ENCODE measurements around the gene BEST1. TPM values are rescaled to one million over a fixed set of nuclear protein-coding genes. Genes with fewer than 3 reads are reported as not detected.

BEST1 gene
- total RNA-seq, 6 experiments from 2014 or later = 0.92 to 2.0 (median 1.9) TPM

DNA sequence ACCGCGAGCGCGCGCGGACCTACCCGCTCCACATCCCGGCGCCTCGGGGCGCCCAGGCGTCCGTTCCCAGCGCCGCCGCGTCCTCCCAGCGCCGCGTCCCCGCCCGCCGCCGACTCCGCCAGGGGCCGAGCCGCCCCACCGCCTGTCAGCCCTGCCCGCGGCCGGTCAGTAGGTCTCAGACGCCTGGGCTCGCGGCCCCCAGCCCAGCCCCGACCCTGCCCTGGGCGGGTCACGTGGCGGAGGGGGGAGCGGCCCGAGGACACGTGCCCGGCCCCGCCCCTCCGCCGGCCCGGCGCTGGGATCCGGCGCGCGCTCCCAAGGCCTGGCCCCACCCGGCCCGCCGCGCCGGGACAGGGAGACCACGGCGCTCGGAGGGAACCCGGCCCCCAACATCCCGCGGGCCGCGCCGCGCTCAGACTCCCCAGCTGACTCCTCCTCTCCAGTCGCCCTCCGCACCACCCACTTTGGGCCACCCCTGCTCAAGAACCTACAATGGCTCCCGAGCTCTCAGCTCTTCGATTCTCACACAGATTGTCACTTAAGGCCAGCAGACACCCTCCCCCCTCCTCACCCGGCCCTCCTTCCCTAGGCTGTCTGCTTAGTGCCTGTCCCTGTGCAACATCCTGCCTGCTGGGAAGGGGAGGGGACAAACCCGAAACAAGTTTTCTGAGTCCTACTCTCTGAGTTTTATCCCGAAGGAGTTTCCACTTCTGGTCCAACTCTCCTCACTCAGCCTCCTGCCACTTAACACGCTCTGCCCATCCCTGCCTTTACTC, 32.6 kb upstream of the BEST1 start, which contains the start of gene RAB3IL1:
Gene RAB3IL1 (minus strand): TSS at position 233 of the 776 bp plus-strand sequence. CDS start 199 bp downstream, at position 34.
- H3K36me3 Mint-ChIP-seq (ENCODE audit: low read depth) = no peaks in the 10 kb centered on the region
- H3K4me1 Mint-ChIP-seq (ENCODE audit: low read depth) = peaks cover 9% of the 10 kb centered on the region
- DNase-seq = no peak
- peak within 1 kb of the TSS; percentile 88 for H3K4me3 Mint-ChIP-seq
- H3K27me3 Mint-ChIP-seq (ENCODE audit: insufficient read depth) = peaks cover 3% of the 10 kb centered on the region; the same call in 1 of the 2 replicates
- H3K9me3 Mint-ChIP-seq = no peaks in the 10 kb centered on the region
- TF ChIP-seq, protein P1, sequence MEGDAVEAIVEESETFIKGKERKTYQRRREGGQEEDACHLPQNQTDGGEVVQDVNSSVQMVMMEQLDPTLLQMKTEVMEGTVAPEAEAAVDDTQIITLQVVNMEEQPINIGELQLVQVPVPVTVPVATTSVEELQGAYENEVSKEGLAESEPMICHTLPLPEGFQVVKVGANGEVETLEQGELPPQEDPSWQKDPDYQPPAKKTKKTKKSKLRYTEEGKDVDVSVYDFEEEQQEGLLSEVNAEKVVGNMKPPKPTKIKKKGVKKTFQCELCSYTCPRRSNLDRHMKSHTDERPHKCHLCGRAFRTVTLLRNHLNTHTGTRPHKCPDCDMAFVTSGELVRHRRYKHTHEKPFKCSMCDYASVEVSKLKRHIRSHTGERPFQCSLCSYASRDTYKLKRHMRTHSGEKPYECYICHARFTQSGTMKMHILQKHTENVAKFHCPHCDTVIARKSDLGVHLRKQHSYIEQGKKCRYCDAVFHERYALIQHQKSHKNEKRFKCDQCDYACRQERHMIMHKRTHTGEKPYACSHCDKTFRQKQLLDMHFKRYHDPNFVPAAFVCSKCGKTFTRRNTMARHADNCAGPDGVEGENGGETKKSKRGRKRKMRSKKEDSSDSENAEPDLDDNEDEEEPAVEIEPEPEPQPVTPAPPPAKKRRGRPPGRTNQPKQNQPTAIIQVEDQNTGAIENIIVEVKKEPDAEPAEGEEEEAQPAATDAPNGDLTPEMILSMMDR (IDR thresholded peaks at IDR 0.05) = no peak
- peak within 1 kb of the TSS; percentile 76 for H3K27ac Mint-ChIP-seq

DNA sequence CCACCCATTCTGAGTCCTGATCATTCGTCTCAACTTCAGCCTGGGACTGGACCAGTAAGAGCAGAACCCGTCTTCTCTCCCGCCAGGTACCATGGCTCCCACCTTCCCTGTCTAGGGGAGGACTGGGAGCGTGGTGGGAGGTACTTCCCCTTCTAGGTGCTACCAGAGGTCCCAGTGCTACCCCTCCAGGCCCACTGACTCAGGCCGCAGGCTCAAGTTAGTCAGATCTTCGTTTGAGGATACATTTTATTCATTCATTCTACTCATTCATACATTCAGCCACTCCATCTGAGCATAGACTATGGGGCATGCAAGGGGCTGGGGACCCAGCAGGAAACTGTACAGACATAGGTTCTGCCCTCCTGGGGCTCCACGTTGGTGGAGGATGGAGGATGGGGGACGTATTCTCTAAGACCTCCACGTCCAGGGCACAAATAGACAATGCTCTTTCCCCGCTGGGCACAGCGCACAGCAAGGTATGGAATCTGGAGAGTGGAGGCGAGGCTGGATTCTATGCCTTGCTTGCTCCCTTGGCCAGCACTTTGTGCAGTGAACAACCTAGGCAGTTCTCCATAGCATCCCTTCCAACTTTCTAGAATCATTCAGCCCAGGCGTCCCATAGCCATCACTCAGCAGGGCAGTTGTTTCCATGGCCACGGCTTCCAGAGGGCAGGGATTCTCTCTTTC, 31.8 kb upstream of the BEST1 start:
- H3K27ac Mint-ChIP-seq = peak overlapping the region; percentile 76; the same call in 1 of the 2 replicates
- no peak for DNase-seq
- peaks cover 3% of the 10 kb centered on the region for H3K27me3 Mint-ChIP-seq (ENCODE audit: insufficient read depth)
- H3K4me3 Mint-ChIP-seq = peak overlapping the region; percentile 88
- peaks cover 18% of the 10 kb centered on the region for H3K4me1 Mint-ChIP-seq (ENCODE audit: low read depth)
- H3K36me3 Mint-ChIP-seq (ENCODE audit: low read depth) = no peaks in the 10 kb centered on the region
- TF ChIP-seq, protein P1 (IDR thresholded peaks at IDR 0.05) = no peak
- H3K9me3 Mint-ChIP-seq = no peaks in the 10 kb centered on the region

DNA sequence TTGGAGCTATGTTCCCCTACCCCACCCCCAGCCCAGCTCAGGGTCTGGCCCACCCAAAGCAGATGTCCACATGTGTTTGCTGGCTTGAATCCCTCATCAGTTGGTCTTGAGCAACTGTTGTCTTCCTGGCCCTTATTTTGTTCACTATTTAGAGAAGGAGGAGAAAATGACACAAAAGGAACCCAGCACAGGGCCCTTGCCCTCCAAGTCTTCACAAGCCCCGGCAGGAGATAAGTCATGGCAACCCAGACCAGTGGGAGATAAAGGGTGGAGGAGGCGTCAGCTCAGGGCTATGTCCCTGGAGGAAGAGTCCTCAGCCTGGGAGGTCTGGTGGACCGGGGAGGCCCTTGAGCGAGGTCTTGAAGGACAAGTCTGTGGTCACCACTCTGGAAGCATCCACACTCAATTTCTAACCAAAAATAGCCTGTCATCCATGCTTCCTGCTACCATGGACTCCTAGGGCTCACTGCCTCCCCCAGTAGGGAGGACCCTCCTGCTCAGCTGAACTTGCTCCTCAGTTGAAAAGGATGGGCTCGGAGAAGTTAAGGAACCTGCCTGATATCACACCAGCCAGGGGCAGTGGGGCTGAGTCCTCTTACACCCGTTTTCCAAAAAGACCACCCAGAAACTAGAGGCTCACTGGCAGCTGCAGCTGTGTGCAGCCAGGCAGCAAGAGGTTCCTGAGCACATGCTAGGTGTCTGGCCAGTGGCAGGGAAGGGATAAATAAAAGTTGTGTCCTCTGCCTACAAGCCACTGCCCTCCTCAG, 31.0 kb upstream of the BEST1 start:
- DNase-seq = no peak
- Mint-ChIP-seq H3K27me3 (ENCODE audit: insufficient read depth) (no peaks in the 10 kb centered on the region; the same call in none of the 2 replicates), H3K27ac (no peak overlapping the region), H3K9me3 (no peaks in the 10 kb centered on the region), H3K4me3 (no peak overlapping the region), H3K36me3 (ENCODE audit: low read depth) (no peaks in the 10 kb centered on the region), H3K4me1 (ENCODE audit: low read depth) (peaks cover 23% of the 10 kb centered on the region)
- TF ChIP-seq, protein P1 (IDR thresholded peaks at IDR 0.05) = no peak

DNA sequence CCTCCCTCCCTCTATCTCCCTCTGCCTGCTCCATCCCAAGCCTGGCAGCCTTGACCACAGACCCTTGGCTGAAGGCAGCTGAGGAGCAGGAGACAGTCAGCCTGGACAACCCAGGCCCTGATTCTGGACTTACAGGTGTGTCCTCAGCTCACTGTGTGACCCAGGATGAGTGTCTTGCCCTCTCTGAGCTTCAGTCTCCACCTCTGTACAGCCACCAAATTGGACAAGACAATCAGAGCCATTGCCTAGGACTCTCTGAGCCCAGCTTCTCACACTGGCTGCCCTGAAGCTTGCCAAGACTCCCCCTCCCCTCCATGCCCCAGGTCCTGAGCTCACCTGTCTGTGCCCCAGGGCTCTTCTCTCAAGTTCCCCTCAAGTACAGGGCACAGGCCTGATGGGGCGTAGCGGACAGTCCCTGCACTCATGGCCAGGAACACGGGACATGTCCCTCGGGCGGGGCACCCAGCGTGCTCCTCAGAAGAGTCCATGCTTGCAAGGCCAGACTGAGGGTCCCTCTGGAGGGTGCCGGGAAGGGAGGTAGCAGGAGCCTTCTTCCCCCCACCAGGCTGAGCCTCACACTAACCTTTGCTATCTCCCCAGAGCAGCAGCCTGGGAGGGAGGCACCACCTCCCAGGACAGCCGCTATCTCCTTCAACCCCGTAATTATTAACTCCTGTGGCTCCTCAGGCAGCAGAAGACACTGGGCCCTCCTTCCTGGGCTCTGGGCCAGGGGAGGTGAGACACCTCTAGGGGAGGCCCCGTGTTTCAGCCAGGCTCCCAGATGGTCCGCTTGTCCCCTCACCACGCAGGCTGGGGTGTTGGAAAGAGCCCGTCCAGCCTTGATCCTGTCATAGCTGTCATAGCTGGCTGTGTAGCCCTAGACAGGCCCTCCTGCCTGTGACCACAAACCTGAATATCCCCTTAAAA, 30.2 kb upstream of the BEST1 start:
- no peak for DNase-seq

More for the DNA sequence above, 30.2 kb upstream of the BEST1 start:
- Mint-ChIP-seq H3K4me1 (ENCODE audit: low read depth) (peaks cover 23% of the 10 kb centered on the region), H3K36me3 (ENCODE audit: low read depth) (no peaks in the 10 kb centered on the region), H3K4me3 (no peak overlapping the region), H3K9me3 (no peaks in the 10 kb centered on the region), H3K27ac (no peak overlapping the region), H3K27me3 (ENCODE audit: insufficient read depth) (no peaks in the 10 kb centered on the region; the same call in none of the 2 replicates)
- TF ChIP-seq, protein P1 (IDR thresholded peaks at IDR 0.05) = no peak

Measured in HFFc6 (cell line).